ENCODE results near the gene ITM2B.

Gene ITM2B

DNA sequence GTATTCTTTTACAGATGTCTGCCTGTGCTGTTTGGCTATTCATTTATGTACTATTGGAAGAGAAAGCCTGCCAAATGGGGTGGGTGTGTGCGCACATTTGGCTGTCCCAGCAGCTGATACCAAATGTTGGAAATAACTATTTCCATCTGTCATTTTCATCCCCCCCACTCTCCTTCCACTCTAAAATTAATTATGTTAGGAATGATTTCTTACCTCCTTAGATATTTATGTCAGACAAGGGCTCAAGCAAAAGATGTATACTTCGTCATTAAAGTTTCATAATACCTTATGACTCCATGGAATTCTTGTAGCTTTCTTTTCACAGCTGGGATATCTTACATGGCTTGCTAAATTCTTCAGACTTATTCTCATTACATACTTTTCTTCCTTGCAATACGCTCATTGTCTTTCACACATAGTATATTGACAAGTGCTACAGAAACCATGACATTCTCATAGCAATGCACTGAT lies 18.6 kb downstream of the ITM2B start:
- DNase-seq, result no peak
- intact Hi-C loops (cut with DNase I), result no loop called here

DNA sequence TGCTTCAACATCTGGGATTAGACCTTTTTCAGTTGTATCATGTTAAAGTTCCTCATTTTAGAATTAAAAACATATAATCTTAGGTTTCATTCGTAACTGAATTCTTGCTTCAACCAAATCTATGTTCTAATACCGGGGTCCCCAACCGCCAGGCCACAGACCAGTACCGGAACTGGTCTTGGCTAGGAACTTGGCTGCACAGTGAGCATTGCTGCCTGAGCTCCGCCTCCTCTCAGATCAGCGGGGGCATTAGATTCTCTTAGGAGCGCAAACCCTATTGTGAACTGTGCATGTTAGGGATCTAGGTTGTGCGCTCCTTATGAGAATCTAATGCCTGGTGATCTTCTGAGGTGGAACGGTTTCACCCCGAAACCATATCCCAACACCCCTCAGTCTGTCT lies 19.2 kb downstream of the ITM2B start:
- intact Hi-C loops (cut with DNase I), result no loop called here

DNA sequence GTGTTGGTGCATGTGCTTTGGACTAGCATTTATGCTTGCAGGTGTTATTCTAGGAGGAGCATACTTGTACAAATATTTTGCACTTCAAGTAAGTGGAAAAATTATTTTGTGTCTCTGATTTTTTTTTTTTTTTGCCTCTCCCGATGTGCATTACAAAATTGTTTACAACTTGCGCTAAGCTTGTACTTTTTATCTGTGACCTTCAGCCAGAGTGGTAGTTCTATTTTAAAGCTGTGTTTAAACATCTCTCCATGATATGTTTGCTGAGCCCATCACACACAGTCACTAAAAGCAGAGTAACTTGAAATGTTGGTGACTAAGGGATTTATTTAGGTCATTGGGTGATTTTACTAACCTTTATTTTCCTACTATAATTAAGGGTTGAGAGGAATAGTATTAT lies 20.8 kb downstream of the ITM2B start:
- intact Hi-C loops (cut with DNase I), result no loop called here
- DNase-seq, result no peak

More for the DNA sequence above, 19.2 kb downstream of the ITM2B start:
- DNase-seq, result no peak

DNA sequence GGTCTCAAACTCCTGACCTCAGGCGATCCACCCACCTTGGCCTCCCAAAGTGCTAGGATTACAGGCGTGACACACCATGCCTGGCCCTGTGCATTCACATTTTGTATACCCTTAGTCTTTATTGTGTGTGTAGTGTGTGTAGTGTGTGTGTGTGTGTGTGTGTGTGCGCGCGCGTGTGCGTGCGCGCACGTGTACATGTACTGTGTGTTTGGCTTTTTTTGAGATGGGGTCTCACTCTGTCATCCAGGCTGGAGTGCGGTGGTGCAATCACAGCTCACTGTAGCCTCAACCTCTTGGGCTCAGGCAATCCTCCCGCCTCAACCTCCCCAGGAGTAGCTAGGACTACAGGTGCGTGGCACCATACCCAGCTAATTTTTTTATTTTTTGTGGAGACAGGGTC lies 22.1 kb downstream of the ITM2B start:
- no peak for DNase-seq
- intact Hi-C loops (cut with DNase I), result no loop called here

DNA sequence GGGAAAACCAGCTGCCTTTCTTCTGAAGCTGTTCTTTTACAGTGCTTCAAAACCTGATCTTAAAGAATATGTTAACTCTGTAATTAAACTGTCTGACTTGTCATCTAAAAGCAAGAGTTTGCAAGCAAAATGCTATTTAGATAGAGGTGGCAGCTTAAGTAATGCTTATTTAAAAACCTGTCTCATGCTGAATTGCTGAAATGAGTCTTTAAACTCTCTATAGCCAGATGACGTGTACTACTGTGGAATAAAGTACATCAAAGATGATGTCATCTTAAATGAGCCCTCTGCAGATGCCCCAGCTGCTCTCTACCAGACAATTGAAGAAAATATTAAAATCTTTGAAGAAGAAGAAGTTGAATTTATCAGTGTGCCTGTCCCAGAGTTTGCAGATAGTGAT lies 22.9 kb downstream of the ITM2B start:
- peak in 1 of 42 donors; percentile 33 for DNase-seq
- intact Hi-C loops (cut with DNase I), result no loop called here

DNA sequence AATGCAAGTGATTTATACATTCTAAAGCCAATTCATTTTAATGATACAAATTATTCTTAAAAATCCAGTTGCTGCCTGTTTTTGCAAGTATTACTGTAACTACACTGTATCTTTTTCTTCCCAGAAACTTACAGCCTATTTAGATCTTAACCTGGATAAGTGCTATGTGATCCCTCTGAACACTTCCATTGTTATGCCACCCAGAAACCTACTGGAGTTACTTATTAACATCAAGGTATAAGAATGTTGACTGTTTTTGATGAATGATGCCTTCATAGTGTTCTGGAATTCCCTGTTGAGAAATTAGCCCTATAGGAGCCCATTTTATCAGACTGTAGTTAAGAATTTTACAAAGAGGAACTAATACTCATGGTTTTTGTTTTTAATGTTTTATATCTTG lies 25.0 kb downstream of the ITM2B start:
- intact Hi-C loops (cut with DNase I), result no loop called here
- DNase-seq, result no peak

DNA sequence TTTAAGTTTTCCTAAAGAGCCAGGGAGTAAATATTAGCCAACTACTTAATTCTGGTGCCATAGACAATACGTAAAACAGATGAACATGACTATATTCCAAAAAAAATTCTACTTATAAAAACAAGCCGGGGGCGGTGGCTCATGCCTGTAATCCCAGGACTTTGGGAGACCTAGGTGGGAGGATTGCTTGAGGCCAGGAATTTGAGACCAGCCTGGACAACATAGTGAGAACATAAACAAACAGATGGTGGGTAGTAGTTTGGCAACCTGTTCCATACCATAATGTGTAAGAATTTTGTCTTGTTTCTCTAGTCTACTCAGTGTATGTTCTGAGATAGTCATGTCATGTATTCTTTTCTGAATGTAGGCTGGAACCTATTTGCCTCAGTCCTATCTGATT lies 25.4 kb downstream of the ITM2B start:
- DNase-seq, result no peak
- intact Hi-C loops (cut with DNase I), result no loop called here

DNA sequence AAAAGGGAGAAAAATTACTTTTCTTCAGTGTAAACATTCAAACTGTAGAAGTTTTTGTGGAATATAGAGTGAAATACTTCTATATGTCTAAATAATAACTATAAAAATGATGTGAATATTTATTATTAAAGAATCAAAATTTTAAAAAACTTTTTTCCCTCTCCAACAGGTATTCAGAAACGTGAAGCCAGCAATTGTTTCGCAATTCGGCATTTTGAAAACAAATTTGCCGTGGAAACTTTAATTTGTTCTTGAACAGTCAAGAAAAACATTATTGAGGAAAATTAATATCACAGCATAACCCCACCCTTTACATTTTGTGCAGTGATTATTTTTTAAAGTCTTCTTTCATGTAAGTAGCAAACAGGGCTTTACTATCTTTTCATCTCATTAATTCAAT lies 28.0 kb downstream of the ITM2B start:
- intact Hi-C loops (cut with DNase I), result no loop called here
- DNase-seq, result no peak

DNA sequence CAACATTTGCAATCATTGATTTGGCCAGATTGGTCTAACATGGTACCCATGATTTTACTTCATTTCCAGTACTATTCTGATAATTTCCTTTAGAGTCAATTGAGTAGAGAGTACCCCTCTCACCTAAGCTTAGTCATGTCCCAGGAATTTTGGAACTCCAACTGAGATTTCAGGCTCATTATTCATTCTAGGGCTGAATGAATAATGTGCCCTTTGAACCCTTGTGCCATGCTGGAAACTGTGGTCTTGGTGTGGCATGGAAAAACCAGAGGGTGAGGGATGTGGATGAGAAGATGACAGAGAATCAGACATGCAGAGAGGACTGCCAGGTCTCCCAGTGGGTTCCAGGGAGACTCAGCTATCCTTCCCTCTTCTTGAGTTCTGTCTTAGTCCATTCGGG lies 30.2 kb downstream of the ITM2B start:
- intact Hi-C loops (cut with DNase I), result no loop called here
- DNase-seq, result no peak

DNA sequence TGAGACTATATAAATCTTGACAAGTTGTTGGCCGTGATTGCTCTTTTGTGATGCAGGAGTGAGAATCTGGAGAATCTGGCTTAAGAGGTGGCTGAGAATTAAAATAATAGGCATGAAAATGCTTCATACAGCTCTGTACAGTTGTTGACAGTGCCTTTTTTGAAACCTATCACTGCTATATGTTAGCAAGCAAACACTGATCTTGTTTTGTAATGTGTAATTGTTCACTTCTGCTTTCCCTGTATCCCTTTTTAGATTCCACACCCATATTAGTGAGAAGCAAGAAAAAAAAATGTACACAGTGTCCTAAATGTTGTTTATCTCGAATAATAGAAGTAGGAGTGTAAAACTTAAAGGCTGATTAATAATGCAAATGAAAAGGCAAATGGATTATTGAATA lies 31.1 kb downstream of the ITM2B start:
- DNase-seq, result no peak
- intact Hi-C loops (cut with DNase I), result no loop called here

DNA sequence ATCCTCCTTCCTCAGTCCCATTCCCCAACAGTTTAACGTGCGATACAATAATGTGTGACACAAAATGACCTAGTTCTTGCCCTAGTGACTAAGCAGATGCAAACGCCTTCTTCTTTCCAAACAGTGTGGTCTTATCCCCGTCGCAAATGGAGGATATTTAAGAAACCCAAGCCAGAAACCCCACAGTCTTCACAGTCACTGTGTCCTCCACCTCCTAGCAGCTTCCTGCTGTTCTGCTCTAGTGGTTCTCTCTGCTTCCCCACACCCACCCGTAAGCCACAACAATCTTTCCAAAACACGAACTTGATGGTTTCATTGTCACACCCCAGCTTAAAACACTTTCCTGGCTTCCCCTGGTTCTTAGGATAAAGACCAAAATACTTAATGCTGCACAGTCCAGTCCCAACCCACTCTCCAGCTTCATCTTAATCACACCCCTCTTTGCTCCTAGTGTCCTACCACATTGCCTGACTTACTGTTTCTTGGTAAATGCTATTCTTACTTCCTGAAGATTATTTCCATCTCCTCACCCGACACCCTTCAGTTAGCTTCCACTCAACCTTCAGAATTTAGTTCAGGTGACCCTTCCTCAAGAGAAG lies 32.3 kb downstream of the ITM2B start:
- intact Hi-C loops (cut with DNase I), result no loop called here

DNA sequence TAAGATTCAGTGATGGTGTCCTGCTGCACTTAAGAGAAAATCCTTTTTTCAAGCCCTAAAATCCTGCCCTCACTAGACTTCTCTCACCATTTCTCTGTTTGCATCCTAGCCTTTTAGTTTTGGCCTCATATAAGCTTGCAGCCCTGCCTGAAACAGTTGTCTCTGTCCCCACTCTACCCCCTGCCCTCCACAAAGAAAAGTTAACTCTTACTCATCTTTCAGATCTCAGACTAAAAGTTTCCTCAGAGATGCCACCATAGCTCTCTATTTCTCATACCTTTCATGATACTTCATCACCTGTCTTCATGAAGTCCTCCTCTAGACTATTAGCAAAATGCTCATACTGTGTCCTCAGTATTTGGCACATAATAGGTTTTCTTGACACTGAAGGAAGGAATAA lies 33.1 kb downstream of the ITM2B start:
- intact Hi-C loops (cut with DNase I), result no loop called here
- no peak for DNase-seq

More for the DNA sequence above, 32.3 kb downstream of the ITM2B start:
- DNase-seq, result no peak

DNA sequence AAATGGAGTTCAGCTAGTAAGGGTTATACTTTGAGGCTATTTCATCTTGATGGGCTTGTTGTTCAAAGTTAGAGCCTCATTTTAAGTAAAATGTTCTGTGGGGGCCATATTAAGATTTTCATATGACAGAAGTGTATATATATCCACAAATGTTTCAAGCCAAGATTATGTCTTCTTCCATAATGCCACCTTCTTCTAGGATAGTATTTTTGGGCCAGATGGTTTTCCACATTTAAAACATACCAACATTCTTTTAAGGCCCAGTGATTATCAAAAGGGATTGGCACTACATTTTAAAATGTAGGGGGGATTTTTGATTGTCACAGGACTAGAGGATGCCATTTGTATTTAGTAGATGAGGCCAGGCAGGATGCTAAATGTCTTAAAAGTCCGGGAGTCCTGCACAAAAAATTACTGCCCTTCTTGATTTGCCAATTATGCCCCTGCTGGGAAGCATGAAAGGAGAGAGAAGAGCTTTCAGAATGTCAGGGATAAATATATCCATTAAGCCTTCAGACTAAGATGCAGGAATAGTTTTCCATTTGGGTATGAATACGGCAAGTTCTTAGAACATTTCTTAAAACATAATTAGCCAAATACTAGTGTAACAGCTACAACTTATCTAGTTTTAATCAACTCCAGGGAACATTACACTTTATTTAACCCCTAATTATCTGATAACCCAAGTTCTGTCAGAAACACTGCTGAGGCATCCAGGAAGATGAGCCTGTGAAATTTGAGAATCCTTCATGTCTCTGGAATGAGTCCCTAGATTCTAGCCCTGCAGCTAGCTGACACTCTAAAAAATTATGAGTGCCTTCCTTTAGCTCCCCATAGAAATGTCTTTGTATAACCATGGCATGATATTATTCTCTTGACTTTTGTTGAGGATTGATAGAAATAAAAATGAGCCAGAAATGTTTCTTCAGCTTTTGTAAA lies 34.0 kb downstream of the ITM2B start:
- DNase-seq, result no peak
- intact Hi-C loops (cut with DNase I), result no loop called here

DNA sequence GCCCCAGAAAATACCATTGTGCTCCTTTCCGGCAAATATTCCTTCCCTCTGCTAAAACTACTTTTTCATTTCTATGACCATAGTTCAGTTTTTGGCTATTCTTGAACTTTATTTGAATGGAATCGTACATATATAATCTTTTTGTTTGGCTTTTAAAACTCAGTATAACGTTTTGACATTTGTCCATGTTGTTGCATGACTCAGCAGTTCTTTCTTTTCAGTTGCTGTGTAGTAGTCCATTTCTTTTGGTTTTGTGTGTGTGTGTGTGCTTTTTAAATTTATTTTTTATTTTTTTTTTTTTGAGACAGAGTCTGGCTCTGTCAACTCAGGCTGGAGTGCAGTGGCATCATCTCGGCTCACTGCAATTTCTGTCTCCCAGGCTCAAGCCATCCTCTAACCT lies 35.0 kb downstream of the ITM2B start:
- no peak for DNase-seq
- intact Hi-C loops (cut with DNase I), result no loop called here

DNA sequence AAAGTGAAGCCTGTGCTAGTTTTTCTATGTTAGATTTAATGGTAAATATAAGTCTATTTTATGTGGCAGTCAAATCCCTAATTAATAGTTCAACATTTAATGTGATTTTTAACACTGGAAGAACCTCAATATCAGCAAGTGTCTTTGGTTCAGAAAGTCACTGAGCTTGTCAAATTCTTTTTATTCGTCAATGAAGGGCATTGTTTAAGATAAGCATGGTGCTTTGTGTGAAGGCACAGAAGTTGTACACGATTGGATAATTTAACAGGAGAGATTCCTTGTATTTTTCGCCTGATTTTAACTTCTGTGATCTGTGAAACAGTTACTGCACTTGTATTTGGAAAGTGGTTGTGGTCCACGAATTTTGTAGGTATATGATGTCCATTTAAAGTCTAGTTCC lies 40.3 kb downstream of the ITM2B start:
- intact Hi-C loops (cut with DNase I), result no loop called here
- DNase-seq, result no peak

DNA sequence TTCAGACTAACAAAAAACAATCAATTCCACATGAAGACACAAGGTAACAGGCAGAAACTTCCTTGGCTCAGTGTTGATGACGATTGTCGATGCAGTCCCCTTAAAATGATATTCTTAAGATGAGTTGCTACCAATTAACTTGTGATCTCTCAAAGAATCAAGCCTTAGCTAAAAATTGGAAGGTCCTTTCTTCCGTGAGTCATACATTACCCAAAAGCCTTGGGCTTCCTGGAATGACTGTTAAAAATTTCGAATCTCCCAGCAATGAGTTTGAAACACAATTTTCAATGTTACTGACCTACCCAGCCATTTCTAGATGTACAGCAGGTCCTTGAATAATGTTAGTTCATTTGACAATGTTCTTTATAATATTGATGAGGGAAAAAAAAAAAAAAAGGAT lies 42.5 kb downstream of the ITM2B start:
- intact Hi-C loops (cut with DNase I), result no loop called here
- DNase-seq, result no peak

DNA sequence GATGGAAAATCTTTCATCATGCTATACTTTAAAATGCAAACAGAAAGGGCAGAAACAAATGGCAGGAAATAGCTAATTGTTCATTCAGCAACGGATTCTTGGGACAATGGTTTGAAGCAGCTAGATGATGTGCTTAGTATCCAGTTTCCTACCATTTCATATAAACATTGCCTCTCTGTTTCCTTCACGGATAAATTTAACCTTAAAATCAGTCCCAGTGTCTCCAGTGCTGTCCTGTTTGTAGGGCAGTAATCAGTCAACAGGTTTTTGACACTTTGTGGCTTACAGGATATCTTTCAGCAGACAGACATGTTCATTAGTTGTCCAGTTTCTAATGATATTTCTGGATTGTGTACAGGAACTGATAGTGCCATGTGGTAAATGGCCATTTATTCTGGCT lies 45.8 kb downstream of the ITM2B start:
- intact Hi-C loops (cut with DNase I), result no loop called here
- no peak for DNase-seq

DNA sequence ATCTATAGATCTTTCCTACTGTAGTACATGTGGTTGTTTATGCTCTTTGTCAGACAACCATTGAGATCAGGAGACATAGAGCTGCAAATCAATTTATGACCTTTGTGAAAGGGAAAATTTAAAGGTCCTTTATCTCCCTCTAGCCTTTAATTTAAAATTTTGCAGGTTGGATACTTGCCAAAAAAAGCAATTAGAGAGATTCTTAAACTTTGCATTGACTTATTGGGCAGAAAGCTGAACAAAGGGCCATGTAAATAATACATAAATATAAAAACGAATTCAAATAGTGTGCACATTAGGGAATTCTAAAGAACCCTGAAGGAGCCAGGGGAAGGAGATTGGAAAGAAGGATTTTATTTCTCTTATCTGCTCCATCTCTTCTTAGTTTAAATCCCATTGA lies 48.5 kb downstream of the ITM2B start:
- intact Hi-C loops (cut with DNase I), result no loop called here

DNA sequence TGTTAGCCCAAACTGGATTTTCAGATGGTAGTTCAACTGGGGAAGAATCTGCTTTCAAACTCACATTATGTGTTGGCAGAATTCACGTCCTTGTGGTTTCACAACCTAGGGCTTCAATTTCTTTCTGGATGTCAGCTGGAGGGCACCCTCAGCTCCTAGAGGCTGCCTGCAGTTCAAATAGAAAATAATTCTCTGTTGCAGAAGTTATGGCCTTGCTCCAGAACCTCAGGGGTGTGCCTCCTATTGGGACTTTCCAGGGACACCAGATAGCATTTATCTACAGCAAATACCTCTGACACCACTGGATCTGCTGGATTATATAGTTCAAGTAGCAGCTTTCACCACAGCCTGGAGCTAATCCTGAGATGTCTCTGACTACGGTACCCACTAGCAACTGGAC lies 58.7 kb downstream of the ITM2B start:
- intact Hi-C loops (cut with DNase I), result no loop called here
- DNase-seq, result no peak

More for the DNA sequence above, 48.5 kb downstream of the ITM2B start:
- DNase-seq, result no peak

DNA sequence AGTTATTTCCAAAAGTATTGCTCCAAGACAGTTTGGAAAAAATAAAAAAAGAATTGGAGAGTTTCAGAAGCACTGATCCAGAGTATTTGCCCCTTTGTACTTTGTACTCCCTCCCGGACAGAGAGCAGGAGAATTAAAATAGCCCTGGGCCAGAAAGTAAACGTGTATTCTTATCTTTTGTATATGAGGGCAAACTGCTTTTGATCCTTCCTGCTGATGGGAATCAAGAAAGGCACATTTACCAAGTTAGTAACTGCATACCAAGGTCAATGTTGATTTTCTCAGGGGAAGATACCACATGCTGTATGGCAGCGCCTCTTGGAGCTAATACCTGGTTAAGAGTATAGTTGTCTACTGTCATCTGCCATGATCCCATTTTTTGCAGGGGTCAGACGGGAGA lies 59.6 kb downstream of the ITM2B start:
- no peak for DNase-seq
- intact Hi-C loops (cut with DNase I), result no loop called here

DNA sequence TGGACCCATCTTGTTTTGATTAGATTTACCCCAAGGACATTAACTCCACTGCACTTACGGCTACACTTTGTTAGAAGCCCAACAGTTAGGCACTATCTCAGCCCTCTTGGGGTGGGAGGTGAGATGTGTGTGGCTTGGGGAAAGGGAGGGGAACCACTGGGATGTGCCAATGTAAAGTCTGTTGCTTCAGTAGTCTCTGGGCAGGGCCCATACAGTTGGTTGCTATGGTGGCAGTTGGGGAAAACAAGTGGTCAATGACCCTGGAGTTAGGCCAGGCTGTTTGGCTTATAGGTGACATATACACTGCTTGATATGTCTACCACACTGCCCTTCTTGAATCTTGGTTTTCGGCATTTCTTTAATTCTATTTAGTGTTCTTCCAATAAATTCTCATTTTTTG lies 61.6 kb downstream of the ITM2B start:
- no peak for DNase-seq
- intact Hi-C loops (cut with DNase I), result no loop called here

Measured in head of caudate nucleus (tissue), 42 donors.